Frontal cortex (tissue), 4 donors: ENCODE measurements around the gene ZFYVE16. TPM values are rescaled to one million over a fixed set of nuclear protein-coding genes. Genes with fewer than 3 reads are reported as not detected.
A peak's percentile ranks its signal among the peaks of the same experiment; 100 is the strongest.
"Not testable (repeated sequence)": the region's sequence is repeated elsewhere in the genome, so short reads cannot be mapped to it uniquely, and the experiment has no call there.

Experiments
- DNase-seq, 2 donors: peaks; one replicate each; pipeline ENCODE4 v3.0.0; 2012; ENCODE audit warnings: low spot score in 2 of 2
- FAIRE-seq: peaks from 2 replicates; lab custom pipeline; 2012; peaks lifted over from hg19 to GRCh38; lab: Jason Lieb, UNC
- total RNA-seq: library from RNA; depleted of rRNA; stranded (reverse); fragments of >200 nt; gene quantifications from one replicate; pipeline ENCODE4 v1.2.3, GENCODE V29; 2014
- donor health status: control.
- donor health status: control.
- donor health status: control.

The ZFYVE16 gene
- total RNA-seq, 1 donor from 2014 or later: 36.3 TPM

DNA sequence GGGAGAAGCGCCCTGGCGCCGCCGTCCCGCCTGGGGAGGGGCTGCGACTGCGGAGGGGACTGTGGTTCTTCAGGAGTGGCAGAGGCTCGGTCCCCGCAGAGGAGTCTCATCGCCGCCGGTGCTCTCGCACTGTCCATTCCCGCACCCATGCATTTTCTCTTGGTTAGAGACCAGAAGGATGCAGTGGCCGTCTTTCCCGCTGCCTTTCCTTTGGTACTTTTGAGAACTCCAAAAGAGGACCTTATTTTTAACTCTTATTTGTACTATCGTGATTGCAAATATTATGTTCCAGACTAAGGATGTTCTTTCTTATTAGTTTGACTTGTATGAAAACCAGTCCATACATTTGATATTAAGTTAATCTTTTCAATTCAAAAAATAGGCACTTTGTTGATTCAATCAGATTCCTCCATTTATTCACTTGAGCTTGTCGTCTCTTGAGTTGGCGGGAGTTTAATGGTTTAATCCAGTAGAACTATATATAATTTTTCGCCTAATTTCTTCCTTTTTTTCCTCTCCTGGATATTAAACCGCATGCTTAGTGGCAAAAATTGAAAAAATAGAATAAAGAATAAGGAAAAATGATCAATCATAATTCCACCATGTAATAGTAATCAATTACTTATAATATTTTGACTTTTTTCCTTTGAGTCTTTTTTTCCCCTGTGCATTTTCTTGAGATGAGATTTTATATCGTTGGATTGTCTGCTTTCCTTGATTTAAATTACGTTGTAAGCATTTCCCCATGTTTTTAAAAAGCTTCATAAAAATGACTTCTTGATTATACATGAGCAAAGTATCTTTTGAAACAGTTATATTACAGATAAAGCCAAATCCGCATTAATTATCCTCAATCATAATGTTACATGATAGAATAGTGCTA lies 861 bp downstream of the ZFYVE16 start:
- no peak for FAIRE-seq

DNA sequence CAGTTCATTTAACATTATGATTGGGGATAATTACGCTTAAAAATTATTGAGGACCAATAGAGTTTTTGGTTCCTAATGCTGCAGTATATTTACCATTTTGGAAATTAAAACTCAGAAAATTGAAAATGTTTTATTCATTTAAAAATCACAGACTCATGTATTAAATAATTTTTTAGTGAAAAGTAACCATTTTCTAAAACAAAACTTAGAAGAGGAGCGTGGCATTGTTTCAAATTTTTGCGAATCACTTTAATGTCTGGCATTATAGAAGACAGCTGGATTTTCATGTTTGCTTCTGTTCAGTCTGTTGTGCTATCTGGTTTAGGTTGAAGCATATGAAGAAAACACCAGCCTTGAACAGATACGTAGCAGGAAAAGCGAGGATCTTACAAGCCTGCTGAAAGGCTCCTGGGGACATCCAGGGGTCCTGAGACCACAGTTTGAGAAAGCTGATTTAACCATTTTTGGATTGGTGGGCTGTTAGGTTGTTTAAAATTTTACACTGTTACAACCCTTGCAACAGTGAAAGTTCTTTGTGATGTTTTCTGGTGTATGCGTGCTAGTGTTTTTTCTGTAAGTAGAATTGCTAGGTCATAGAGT lies 1.6 kb downstream of the ZFYVE16 start:
- DNase-seq (peak in 1 of 2 donors; percentile 14), FAIRE-seq (no peak)

More for the DNA sequence above, 861 bp downstream of the ZFYVE16 start:
- no peak for DNase-seq

DNA sequence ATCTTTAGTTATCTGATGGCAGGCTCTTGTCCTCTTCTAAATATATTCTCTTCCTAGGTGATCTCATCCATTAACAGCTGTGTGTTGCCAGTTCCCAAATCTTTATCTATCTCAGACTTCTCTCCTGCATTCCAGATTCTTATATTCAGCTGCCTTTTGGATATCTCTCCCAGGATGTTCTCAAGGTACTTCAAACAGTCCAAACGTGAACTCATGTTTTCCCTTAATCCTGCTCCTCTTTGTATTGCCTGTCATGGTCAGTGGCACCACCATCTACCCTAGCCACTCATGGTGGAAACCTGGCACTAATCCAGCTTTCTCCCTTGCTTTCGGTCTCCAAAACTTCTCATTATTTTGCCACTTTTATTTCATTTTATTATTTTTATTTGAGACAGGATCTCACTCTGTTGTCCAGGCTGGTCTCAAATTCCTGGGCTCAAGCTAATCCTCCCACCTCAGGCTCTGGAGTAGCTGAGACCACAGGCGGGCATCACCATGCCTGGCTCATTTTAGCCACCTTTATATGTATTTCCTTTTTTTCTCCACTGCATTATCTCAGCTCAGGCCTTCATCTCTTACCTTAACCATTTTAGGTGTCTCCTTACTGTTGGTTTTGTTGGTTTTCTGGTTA lies 3.8 kb downstream of the ZFYVE16 start:
- no peak for DNase-seq
- no peak for FAIRE-seq

DNA sequence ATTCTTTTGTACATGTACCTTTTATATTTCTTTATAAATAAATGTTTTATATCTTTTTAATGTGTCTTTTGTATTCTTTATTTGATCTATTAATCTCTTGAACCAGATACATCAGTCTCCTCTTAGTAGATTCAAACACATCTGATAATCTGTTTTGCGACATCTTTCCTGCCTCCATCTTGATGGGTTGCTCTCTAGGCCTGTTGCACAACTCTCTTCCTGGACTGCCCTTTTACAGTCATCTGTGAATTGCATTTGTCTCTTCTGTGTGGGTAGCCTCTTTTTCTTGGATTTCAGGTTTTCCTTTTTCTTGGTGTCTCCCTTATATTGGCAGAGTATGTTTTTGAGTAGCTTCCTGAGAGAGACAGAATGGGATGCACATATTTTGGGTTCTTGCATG lies 6.2 kb downstream of the ZFYVE16 start:
- no peak for DNase-seq
- FAIRE-seq: no peak

DNA sequence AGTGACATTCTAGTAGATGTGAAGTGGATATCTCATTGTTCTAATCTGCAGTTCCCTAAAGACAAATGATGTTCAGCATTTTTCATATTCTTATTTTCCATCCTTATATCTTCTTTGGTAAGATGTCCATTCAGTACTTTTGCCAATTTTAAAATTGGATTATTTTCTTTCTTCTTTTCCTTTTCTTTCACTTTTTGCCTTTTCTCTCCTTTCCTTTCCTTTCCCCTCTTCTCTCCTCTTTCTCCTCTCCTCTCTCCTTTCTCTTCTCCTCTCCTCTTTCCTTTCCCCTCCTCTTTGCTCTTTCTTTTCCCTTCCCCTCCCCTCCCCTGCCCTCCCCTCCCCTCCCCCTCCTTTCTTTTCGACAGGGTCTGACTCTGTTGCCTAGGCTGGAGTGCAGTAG lies 10.1 kb downstream of the ZFYVE16 start:
- FAIRE-seq (no peak), DNase-seq (no peak)

DNA sequence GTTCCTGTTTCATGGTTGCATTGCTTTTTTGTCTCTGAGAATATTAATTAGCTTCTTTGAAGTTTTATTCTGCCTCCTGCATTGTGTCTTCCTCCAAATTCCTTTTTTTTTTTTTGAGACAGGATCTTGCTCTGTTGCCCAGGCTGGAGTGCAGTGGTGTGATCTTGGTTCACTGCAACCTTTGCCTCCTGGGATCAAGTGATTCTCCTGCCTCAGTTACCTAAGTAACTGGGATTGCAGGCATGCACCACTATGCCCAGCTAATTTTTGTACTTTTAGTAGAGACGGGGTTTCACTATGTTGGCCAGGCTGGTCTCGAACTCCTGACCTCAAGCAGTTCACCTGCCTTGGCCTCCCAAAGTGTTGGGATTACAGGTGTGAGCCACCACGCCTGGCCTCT lies 16.5 kb downstream of the ZFYVE16 start:
- not testable (repeated sequence) for FAIRE-seq, DNase-seq

DNA sequence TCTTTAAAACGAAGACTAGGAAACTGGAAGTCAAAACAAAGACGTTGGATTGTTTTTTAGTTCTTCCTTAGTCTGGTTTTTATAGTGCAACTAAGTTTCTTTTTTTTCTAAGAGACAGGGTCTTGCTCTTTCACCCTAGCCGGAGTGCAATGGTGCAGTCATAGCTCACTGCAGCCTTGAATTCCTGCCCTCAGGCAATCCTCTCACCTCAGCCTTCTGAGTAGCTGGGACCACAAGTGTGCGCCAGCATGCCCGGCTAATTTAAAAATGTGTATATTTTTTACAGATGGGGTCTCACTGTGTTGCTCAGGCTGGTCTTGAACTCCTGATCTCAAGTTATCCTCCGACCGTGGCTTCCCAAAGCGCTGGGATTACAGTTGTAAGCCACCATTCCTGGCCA lies 27.6 kb downstream of the ZFYVE16 start:
- FAIRE-seq: no peak
- DNase-seq: no peak

DNA sequence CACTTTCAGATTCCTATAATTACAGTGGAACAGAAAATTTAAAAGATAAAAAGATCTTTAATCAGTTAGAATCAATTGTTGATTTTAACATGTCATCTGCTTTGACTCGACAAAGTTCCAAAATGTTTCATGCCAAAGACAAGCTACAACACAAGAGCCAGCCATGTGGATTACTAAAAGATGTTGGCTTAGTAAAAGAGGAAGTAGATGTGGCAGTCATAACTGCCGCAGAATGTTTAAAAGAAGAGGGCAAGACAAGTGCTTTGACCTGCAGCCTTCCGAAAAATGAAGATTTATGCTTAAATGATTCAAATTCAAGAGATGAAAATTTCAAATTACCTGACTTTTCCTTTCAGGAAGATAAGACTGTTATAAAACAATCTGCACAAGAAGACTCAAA lies 29.5 kb downstream of the ZFYVE16 start:
- DNase-seq (no peak), FAIRE-seq (no peak)

DNA sequence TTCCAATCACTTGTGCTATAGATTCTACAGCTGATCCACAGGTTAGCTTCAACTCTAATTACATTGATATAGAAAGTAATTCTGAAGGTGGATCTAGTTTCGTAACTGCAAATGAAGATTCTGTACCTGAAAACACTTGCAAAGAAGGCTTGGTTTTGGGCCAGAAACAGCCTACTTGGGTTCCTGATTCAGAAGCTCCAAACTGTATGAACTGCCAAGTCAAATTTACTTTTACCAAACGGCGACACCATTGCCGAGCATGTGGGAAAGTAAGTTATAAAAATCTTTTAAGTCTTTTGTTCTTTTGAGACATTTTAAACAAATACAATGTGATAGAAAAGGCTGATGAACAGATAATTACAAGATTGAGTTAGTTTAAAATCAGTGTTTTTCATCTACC lies 30.9 kb downstream of the ZFYVE16 start:
- DNase-seq (no peak), FAIRE-seq (no peak)

DNA sequence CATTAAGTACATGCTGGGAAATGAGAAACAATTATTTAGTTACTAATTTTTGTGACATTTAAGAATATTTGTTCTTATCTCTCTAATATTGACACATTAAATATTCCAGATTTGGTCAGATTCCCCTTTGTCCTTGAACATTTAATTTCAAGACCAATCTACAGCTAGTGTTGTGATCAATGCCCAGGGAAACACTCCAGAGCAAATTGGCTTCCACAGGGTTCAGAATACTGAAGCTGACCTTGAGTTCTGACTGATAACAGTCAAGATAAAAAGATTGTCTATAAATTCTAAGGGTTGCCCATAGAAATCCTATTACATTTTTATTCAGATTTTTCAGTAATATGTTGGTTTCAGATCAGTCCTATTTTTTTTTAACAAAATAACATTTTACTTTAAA lies 31.3 kb downstream of the ZFYVE16 start:
- no peak for FAIRE-seq

DNA sequence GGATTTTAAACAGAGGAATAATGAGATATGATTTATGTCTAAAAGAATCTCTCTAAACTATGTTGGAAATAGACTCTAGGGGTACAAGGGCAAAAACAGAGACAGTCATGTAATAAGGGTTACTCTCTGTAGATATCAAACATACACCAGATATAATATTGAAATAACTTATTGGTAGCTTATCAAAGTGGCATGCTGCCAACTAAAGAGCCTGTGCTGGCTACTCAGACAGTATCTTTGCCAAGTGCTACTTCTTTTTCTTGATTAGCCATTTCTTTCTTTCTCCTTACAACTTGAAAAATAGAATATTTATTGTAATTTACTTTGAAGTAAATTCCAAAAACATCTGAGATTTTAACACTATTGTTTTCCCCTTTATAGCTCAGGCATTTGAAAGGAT lies 34.9 kb downstream of the ZFYVE16 start:
- FAIRE-seq (no peak), DNase-seq (no peak)

More for the DNA sequence above, 31.3 kb downstream of the ZFYVE16 start:
- DNase-seq: no peak

DNA sequence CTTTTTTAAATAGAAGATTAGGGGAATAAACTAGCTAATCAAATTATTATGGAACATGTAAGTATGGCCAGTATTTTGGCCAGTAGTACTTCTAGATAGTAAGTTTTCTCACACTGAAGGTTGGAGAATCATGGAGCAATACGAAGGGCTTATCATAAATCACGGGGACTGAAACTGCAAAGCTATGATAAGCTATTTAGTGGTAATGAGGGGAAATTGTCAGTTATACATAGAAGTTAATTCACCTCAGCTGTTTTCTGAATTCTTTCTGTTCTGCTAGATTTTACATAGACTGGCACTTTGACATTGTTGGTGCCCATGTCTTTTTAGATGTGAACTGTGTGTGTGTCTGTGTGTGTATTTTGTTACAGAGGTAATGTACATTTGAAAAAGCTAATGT lies 45.5 kb downstream of the ZFYVE16 start:
- DNase-seq: no peak
- no peak for FAIRE-seq

DNA sequence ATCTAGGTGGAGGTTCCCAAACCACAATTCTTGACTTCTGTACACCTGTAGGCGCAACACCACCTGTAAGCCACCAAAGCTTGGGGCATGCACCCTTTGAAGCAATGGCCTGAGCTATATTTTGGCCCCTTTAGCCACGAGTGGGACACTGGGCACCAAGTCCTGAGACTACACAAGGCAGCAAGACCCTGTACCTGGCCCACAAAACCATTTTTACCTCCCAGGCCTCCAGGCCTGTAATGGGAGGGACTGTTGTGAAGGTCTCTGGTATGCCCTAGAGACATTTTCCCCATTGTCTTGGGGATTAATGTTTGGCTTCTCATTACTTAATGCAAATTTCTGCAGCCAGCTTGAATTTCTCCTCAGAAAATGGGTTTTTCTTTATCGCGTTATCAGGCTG lies 55.4 kb downstream of the ZFYVE16 start:
- no peak for DNase-seq
- no peak for FAIRE-seq

DNA sequence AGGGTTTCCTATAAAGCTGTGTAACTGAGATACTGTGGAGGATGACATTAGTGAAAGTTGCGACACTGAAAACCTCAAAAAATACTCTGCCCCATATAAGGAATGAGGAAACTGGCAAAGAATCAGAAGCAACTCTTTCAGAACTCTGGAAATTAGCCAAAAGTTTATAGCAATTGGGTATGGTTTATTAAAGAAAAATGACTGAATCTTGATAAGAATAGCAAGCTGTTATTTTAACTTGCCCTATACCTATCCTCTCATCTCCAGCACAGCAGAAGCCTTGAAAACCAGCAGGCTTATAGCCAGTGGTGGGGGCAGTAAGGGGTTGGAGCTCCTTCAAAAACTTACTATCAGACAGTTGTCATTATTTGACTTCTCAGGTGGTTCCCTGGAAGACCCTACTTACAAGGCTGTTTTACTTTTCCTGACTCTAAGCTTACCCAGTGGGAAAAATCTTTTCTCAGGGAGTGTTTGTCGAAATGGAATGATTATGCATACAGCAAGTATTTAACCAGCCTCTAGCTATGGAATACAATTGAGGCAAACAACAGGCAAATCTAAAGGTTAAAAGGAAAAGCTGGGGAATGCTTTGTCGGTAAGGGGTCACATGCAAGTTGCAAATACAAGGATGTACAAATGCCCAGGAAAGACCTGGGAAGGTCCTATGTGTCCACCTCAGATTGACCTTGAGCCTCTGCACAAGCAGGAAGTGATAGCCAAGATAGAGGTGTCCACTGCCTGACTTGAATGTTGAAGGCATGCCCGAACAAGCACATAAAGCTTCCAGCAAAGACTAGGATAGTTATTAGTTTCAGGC lies 59.0 kb downstream of the ZFYVE16 start:
- FAIRE-seq: no peak

DNA sequence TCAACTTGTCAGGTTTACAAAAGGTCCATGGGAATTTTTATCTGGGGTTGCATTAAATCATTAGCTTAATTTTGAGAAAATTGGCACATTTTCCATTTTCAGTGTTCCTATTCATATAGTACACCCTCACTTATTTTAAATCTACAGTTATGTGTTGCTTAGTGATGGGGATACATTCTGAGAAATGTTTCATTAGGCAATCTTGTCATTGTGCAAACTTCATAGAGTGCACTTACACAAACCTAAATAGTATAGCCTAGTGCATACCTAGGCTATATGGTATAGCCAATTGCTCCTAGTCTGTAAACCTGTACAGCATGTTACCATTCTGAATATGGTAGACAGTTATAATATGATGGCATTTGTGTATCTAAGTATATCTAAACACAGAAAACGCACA lies 60.3 kb downstream of the ZFYVE16 start:
- DNase-seq (no peak), FAIRE-seq (no peak)

More for the DNA sequence above, 59.0 kb downstream of the ZFYVE16 start:
- no peak for DNase-seq

DNA sequence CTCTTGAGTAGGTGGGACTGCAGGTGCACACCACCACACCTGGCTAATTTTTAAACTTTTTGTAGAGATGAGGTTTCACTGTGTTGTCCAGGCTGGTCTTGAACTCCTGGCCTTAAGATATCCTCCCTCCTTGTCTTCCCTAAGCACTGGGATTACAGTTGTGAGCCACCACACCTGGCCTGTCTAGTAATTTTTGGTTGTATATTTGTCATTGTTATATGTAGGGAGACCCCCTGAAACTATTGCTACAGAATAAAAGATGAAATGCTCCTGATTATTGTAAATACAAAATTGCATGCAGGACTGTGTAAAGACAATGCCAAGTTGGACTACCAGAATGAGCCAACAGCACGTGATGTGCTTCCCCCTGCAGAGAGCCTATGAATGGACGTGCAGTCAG lies 62.8 kb downstream of the ZFYVE16 start:
- not testable (repeated sequence) for DNase-seq, FAIRE-seq

DNA sequence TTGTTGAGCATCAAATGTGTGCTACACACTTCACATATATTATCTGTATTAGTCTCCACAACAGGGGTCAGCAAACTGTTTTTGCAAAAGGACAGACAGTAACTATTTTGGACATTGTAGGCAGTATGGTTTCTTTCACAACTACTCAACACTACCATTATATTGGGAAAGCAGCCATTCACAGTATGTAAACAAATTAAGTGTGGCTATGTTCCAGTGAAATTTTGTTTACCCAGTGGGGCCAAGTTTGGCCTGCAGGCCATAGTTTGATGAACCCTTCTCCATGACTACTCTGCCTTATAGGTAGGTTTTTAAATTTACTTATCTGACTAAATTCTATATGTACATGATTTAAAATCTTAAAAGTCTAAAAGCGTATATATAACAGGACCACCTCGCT lies 67.1 kb downstream of the ZFYVE16 start:
- DNase-seq (no peak), FAIRE-seq (no peak)

DNA sequence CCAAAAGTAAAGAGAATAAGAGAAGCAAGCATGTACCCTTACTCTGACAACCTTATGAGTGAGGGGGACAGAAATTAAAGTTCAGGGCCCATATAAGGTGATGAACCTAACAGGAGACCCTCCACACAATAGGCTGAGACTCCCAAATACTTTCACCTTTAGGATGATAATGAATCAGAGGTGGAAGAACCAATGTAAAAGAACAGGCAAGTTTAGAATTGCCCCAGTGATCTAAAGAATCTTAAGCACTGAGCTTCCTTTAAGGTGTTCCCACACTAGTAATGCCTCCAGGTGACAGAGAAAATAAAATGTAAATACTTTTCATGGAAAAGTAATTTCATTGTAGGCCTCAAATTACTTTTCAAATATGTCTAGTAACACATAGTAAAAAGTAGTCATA lies 71.8 kb downstream of the ZFYVE16 start:
- no peak for DNase-seq
- FAIRE-seq: no peak

DNA sequence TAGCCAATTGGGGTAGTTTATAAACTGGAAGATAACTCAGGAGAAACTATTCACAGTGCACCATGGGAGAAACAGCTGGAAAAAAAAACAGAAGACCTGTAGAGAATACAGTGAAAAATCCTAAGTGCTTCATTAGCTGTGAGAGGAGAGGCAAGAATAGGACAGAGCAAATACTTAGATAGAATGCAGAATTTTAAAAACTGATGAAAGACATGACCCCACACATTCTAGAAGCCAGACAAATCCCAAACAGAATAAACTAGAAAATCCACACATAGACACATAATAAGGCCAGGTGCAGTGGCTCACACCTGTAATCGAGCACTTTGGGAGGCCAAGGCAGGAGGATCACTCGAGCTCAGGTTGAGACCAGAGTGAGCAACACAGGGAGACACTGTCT lies 72.5 kb downstream of the ZFYVE16 start:
- DNase-seq: no peak
- no peak for FAIRE-seq
